SW 1271 (cell line): ENCODE measurements around the gene GPR143.

Experiments used
- DNase-seq, 2 experiments: peaks; one replicate each; lab custom pipeline; 2025; lab: John Stamatoyannopoulos, UW

GPR143 gene

DNA sequence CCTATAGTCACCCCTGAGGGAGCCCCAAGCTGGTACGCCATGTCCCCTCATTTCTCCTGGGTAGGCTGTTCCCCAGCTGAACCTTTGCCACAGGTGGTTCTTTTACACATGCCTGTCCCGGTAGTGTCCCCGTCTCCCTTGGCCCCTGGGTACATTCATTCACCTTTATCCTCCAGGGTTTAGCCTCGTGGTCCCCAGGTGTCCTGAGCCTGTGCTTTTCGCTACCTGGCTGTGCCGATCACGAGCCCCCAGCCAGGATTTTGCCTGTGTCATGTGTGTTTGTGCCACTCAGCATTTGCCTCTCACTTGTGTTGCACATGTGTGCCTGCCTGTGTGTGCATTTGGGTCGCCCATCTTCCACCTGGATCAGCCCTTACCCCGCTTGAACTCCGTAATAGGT, 57.6 kb downstream of the GPR143 start:
- no peak for DNase-seq

DNA sequence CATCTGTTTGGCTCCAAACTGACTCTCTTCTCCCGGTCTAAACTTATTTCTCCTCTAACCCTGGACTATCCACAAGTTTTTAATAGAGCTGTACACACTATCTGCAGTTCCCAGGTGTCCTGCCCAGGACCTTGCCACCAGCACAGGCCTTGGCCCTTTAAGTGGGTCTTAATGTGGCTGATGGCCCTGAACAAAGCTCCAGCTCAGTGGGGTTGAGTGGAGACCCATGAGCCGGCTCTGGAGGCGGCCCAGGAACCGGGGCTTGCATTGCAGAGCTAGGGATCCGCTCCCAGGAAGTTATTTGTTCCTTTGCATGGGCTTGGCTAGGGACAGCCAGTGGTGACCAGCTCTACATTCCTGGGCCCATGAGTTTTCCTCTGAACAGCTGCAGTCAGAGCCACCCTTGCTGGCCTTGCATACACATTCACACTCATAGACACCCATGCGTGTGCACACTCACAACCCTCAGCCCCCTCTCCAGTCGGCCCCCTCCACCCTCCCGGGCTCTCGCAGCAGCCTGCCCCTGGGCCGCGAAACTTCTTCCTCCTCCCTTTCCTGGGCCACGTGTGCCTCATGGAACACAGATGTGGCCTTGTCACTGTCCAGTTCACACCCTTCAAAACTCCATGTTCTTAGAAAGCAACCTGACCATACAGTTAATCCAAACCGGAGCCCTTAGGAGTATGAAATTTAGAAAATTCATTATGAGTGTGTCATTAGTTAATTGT, 58.2 kb downstream of the GPR143 start:
- no peak for DNase-seq

DNA sequence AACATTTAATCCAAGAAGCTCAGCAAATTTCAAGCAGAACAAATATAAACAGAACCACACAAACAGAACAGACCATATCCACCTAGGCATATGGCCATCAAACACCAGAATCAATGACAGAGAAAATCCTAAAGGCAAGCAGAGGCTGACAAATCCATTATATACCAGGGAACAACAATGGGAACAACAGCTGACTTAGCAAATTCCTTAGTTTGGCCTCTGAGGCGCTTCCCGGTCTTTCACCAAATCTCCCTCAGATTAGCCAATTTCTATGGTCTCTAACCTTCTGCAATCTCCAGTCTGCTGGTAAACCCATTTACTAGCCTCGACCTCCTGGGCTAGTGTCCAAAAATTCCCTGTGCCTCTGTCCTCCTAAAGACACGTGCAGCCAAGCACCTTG, 59.2 kb downstream of the GPR143 start:
- DNase-seq, result no peak

DNA sequence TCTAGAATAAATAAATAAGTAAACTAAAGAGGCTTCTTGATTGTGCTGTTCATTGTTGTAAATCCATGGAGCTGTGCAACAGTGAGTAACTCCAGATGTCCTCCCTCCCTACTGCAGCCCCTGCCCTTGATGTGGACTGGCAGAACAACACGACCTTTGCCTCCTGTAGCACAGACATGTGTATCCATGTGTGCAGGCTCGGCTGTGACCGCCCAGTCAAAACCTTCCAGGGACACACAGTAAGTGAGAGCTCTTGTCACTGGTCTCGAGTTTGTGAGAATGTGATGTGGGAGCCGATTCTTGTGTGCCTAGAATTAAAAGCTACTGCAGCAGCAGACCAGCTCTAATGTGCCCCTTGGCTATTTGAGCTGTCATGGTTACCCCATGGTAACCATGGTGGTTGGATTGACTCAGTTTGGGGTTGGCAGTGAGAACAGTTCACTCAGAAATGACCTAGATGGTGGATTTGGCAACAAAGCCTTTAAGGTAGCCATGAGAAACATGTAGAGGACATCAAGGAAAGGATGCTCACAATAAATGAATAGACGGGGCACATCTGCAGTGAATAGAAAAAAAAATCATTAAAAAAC, 60.7 kb downstream of the GPR143 start:
- DNase-seq, result no peak

DNA sequence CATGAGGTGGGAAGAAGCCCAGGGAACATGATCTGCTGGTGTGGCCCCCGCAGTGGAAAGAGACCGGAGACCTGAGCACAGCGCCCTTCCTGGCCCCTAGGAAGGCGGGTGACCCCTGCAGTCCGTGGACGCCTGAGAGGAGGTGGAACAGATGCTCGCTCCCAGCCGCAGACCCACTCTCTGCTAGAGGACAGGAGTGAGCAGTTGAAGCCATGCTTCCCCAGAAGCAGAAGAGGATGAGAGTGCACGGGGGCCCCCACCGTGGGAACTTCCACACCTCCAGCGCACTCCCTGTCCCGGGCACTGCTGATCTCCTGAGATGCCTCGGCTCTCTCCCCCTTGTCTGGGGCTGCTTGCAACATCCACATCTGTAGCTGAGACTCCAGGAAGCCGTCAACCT, 62.2 kb downstream of the GPR143 start:
- DNase-seq, result no peak

DNA sequence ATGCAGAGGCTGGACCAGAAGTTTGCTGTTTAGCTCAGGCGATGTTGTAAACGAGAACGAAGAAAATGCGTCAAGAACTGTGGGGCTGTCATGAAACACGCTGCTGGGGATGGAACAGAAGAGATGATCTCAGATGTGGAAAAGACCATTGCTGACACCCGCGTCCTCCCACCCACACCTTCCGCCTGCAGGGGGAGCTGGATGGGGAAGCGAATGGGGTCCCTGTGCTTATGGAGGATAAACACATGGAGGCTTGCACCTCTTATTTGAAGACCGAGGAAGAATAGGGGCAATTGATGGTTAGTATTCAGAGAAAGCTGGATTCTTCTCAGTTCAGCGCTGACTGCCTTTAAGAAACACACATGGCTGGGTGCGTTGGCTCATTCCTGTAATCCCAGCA, 63.9 kb downstream of the GPR143 start:
- DNase-seq, result no peak

DNA sequence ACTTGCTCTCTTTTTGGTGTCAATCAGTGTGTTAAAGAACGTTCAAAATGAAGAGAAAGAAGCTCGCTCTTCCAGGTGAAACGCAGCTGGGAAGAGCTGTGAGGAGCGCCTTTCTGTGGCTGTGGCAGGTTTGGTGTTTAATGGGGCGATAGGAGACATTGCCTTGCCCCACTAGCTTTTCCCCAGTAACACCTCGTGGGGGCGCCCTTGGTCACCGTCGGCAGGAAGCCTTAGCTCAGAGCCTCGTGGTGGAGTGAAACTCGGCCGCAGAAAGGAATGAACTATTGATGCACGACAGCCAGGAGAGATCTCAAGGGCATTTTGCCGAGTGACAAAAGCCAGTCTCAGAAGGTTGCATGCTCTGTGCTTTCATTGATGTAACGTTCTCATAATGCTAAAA, 65.1 kb downstream of the GPR143 start:
- DNase-seq, result no peak

DNA sequence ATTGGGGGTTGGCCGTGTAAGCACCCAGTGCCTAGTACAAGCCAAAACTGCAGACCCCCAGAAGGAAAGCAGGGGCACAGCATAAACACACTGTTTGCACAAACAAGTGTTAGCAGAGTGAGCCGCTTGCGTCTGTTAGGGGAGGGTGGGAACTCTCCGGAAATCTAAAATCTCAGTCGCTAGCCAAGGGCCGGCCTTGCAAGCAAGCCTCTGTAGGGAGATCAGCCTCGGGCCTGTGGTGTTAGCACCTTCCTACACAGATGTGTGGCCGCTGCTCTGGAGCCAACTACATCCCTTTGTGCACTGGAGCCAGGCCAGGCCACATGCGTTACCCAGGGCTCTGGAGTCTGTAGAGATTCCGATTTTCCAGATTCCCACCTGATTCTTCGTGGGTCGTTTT, 67.1 kb downstream of the GPR143 start:
- no peak for DNase-seq

DNA sequence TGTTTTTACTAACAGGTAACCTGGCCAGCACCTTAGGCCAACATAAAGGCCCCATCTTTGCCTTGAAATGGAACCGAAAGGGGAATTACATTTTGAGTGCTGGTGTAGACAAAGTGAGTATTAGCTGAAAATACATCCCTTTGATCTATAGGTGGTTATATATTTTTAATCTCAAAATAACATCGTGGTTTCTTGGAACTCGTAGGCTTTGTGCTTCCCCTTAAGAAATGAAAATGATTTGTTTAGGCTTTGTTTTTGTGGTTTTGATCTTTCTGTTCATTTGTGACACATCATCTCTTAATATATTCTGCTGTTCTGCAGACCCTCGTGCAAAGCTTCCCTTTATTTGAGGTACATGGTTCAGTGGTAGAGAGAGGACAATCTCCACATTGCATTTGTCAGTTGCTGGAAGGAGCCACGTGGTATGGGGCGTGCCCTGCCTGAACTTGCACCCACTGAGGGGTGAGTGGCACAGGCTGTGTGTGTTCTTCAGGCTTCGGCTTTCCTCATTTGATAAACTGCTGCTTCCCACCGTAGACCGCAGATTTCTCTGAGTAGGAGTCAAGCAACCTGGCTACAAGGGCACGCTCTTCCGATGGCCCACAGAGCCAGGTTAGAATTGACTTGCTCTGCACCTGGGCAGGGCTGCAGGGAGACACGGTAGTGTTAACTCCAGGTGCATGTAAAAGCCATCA, 72.2 kb downstream of the GPR143 start:
- DNase-seq, result no peak

DNA sequence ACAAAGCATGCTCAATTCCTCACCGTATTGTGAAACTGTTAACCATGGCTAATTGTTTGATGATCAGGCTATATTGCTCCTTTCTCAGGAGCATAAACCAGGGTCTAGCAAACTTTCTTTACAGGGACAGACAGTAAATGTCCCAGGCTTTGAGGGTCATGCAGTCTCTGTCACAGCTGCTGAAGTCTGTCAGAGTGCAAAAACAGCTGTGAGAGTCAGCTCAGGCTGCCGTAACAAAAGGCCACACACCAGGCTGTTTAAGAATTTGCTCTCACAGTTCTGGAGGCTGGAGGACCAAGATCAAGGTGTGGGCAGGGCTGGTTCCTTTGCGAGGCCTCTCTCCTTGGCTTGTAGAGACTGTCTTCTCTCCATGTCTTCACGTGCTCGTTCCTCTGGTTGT, 75.6 kb downstream of the GPR143 start:
- no peak for DNase-seq

DNA sequence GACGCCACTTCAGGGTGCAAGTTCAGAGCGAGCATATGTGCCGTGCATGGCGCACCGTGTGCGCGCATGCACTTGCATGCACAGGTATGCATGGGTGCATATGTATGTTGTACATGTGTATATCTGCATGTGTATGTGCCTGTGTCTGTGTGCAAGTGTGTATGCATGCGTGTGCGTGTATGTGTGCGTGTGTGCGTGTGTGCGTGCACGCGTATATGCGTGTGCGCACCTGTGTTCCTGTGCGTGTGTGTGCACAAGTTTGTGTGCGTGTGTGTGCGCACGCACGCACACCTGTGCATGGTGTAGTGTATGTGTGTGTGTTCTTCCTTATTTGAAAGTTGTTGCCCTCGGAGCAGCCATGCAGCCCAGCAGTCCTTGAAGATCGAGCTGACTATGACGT, 76.8 kb downstream of the GPR143 start:
- no peak for DNase-seq

DNA sequence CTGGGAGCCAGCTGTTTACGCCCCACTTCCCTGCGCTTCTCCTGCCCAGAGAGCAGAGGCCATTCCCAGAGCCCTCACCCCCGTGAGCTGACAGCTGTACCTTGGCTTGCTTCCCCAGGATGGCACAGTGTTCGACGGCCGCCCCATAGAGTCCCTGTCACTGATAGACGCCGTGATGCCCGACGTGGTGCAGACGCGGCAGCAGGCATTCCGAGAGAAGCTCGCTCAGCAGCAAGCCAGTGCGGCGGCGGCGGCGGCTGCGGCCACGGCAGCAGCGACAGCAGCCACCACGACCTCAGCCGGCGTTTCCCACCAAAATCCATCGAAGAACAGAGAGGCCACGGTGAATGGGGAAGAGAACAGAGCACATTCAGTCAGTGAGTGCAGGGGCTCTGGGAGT, 77.7 kb downstream of the GPR143 start:
- no peak for DNase-seq

DNA sequence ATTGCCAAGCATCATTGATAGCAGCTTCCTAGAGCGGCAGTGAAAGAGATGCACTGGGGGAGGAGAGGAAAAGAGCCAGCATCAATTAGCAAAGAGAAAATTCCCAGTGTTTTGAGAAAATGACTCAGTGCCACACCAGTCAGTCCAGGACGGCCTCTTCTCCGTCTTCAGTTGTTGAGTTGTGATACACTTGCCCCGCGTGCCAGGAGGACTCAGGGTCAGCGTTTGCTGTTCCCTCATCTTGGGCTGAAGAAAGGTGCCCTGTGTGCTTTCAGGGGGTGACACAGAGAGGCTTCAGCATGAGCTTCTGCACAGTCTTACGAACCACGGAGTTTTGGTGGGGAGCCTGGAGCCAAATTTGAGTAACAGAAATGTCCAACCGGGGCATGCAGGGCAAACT, 82.3 kb downstream of the GPR143 start:
- DNase-seq, result no peak

DNA sequence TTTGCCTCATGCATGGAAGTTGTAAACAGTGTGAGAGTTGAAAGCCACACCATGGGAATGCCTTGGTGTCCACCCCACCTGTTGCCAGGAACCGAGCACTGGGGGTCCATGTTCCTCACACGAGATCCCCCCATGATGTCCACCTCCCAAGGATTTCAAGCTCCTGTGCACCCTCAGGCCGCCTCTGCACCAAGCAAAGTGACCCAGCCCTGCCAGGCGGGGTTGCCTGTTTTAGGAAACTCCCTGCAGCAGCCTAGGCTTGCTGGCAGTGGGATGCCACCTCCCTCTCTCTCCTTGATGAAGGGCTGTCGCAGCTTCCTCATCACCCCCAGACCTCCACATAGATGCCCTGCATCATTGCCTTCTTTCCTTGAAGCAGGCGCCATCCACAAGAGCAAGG, 82.8 kb downstream of the GPR143 start:
- no peak for DNase-seq

DNA sequence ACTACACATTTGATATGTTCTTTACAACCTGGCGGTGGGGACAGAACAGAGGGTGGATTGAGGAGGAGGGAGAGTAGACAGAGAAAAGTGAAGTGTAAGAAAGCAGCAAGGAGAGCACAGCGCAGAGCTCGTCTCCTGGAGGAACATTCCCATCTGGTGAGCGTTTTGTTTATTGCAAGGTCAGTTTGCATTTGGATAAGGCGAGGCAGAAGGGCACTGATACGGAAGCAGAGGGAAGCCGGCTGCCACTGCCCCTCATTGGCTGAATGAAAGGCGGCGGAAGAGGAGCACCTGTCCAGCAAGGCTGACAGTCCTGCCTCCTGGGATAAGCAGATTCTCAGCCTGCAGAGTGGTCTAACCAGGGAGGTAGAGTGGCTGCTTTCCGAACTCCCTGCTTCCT, 83.2 kb downstream of the GPR143 start:
- no peak for DNase-seq

DNA sequence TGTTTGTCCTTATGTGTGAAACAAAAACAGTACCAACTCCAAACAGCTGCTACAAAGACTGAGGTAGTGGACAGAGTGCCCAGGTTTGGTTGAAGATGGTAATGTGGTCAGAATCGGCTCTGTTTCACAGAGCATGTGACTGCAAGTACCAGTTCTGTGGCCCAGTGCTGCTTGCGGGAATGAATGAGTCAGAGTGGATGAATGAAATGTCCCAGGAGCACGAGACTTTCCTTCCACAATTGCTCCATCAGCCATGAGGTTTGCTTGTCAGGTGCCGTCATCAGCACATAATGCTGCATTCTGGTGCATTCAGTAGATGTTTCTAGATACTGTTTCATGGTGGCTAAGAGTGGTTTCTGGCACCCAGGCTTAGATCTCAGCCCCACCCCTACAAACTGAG, 84.2 kb downstream of the GPR143 start:
- DNase-seq, result no peak

DNA sequence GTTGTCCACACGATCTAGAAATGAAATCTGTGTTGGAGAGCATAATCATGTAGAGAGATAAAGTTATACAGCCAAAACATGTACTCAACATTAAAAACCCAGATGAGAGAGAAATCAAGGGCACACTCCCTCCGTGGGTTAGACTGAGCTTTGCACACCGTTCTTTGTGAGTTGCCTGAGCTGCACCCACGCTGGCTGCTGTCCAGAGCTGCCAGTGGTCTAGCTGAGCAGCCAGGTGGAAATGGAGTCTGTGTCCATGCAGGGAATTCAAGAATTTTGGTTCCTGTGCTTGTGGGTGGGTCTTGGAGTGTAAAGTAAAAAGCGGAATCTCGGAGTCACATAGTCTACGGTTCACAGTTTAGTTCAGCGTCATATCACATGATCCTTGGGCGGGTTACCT, 84.6 kb downstream of the GPR143 start:
- DNase-seq, result no peak

DNA sequence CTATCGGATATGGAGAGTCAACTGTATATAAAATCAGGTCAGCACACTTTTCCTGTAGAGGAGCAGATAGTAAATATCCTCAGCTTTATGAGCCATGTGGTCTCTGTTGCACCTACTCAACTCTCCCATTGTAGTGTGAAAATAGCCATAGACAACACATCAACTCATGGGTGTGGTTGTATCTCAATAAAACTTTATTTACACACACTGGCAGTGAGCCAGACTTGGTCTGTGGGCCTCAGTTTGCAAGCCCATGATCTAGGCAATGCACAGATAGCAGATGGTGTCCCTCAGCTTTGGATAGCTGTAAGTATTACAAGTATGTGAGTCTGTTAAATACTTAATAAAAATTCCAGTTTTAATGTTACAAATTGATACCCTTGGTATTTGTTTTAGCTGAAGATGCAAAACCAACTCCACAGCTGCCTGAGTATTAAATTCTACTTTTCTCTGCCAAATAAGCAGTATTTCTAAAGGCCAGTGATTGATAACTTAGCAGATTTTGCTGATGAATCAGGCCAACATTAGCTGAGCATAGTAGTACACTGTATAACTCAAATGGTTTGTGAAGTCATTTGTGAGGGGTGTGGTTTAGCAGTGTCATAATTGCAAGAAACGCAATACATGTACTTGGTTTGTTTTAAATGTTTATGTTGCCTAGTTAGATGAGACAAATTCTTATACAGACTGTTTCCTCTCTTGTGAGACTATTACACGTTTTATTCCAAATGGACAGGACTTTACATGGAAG, 87.3 kb downstream of the GPR143 start:
- no peak for DNase-seq

DNA sequence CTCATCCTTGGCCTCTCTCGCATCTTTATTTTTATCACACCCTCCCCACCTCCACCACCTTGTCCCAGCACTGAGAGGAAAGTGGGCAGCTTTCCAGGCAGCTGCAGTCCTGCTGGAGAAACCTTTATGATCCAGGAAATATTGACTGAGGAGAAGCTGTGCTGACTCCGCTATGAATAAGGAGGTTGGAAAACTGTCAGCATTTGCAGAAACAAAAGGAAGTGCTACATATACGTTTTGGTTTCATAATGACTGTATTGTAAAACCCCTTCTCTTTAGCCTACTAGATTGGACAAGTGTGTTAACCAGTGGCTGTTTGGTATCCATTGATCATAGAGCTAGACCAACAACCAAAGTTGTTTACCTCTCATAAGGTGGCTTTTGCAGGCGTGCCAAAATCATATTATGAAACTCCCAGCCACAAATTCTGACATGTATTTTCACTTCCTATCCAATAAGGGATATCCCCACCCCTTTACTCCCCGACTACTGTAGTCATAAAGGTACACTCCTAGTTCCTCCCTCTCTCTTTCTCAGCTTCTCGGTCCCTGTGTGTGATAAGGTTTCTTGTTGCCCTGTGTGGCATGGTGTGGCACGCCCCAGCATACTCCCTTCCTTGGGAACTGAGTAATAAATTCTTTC, 88.4 kb downstream of the GPR143 start:
- DNase-seq, result no peak

DNA sequence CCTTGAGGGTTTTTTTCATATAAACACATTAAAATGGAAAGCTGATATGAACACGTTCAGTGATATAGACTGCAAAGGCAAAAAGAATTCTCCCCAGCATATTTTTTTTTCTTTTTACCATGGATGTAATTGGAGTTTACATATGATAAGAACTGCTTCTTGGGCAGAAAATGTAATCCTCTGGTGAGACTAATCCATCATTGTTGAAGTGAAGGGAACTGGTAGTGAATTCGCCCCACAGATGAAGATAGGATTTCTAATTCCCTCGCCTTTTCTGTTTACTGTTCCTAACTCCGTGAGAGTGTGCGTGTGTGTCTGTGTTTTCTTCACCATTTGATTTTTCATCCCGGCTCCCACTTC, 88.9 kb downstream of the GPR143 start:
- DNase-seq, result no peak

DNA sequence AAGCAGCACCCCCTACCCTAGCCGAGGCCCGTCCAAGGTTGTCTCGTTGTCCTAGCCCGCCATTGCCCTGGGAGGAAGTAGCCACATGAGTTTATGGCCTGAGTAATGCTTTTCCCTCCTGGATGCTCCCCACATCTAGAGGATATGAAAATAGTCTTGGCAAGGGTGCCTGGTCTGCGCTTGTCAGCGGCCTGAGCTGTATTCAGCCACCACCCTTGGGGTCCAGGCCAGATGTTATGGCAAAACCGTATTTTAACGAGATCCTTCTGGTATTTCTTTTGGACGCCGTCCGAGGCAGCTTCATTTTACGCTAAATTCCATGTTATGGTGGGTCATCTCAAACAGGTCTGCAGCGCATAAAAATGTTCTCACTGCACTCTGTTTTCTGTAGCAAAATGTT, 89.3 kb downstream of the GPR143 start:
- no peak for DNase-seq
